H9 (cell line): ENCODE measurements around the gene RINL. TPM values are rescaled to one million over a fixed set of nuclear protein-coding genes. Genes with fewer than 3 reads are reported as not detected.

Experiments used
- DNase-seq: peaks from one replicate; pipeline ENCODE4 v3.0.0-alpha.2; 2017
- H2AFZ ChIP-seq: one replicate; pipeline ENCODE4 v1.6.1; 2013; ENCODE audit warnings: mild to moderate bottlenecking, low read length, control low read depth, moderate library complexity
- H2AK5ac ChIP-seq: 2 replicates; pipeline ENCODE4 v1.6.1; 2013; ENCODE audit warnings: low read length, control low read depth, mixed read lengths; ENCODE audit not compliant: insufficient read length
- H2BK120ac ChIP-seq: one replicate; pipeline ENCODE4 v1.6.1; 2013; ENCODE audit warnings: low read depth, mild to moderate bottlenecking, low read length, control low read depth, inconsistent platforms; ENCODE audit not compliant: poor library complexity, severe bottlenecking
- H2BK12ac ChIP-seq: 2 replicates; pipeline ENCODE4 v1.6.1; 2013; ENCODE audit warnings: low read length, control low read depth, mixed read lengths, low read depth; ENCODE audit not compliant: insufficient read length
- H2BK15ac ChIP-seq: 2 replicates; pipeline ENCODE4 v1.6.1; 2013; ENCODE audit warnings: low read depth, low read length, control low read depth
- H2BK20ac ChIP-seq: one replicate; pipeline ENCODE4 v1.6.1; 2013; ENCODE audit warnings: low read depth, mild to moderate bottlenecking, low read length, control low read depth, inconsistent platforms; ENCODE audit not compliant: poor library complexity, severe bottlenecking
- H2BK5ac ChIP-seq: 2 replicates; pipeline ENCODE4 v1.6.1; 2013; ENCODE audit warnings: low read length, control low read depth, mixed read lengths; ENCODE audit not compliant: insufficient read length
- H3K14ac ChIP-seq: 2 replicates; pipeline ENCODE4 v1.6.1; 2013; ENCODE audit warnings: low read length, control low read depth; ENCODE audit not compliant: insufficient read depth
- H3K18ac ChIP-seq: 2 replicates; pipeline ENCODE4 v1.6.1; 2013; ENCODE audit warnings: low read depth, mild to moderate bottlenecking, mixed read lengths, low read length, control low read depth; ENCODE audit not compliant: insufficient read length
- H3K23ac ChIP-seq: 2 replicates; pipeline ENCODE4 v1.6.1; 2013; ENCODE audit warnings: low read length, control low read depth, mixed read lengths, low read depth; ENCODE audit not compliant: insufficient read length
- H3K23me2 ChIP-seq: 2 replicates; pipeline ENCODE4 v1.6.1; 2013; ENCODE audit warnings: low read depth, mild to moderate bottlenecking, mixed read lengths, low read length, control low read depth; ENCODE audit not compliant: insufficient read length, poor library complexity, severe bottlenecking
- H3K27ac ChIP-seq: 2 replicates; pipeline ENCODE4 v1.5.1; 2013; ENCODE audit warnings: low read length, control low read depth, mixed read lengths, low read depth; ENCODE audit not compliant: insufficient read length
- H3K27me3 ChIP-seq: 2 replicates; pipeline ENCODE4 v1.6.1; 2013; ENCODE audit warnings: low read length, control low read depth, inconsistent platforms; ENCODE audit not compliant: insufficient read depth
- H3K4ac ChIP-seq: 2 replicates; pipeline ENCODE4 v1.6.1; 2013; ENCODE audit warnings: low read depth, mild to moderate bottlenecking, control low read depth, inconsistent platforms, low read length, moderate library complexity
- H3K4me1 ChIP-seq: 2 replicates; pipeline ENCODE4 v1.6.1; 2013; ENCODE audit warnings: low read length, control low read depth, inconsistent platforms; ENCODE audit not compliant: insufficient read depth
- H3K4me2 ChIP-seq: 2 replicates; pipeline ENCODE4 v1.6.1; 2013; ENCODE audit warnings: low read length, control low read depth, mixed read lengths; ENCODE audit not compliant: insufficient read length, insufficient read depth
- H3K56ac ChIP-seq: 2 replicates; pipeline ENCODE4 v1.6.1; 2013; ENCODE audit warnings: low read depth, mild to moderate bottlenecking, mixed read lengths, low read length, control low read depth; ENCODE audit not compliant: insufficient read length
- H3K79me1 ChIP-seq: 2 replicates; pipeline ENCODE4 v1.6.1; 2013; ENCODE audit warnings: low read depth, mild to moderate bottlenecking, moderate library complexity, low read length, control low read depth, inconsistent platforms; ENCODE audit not compliant: insufficient read depth, poor library complexity, severe bottlenecking
- H3K79me2 ChIP-seq: 2 replicates; pipeline ENCODE4 v1.6.1; 2013; ENCODE audit warnings: low read length, control low read depth, inconsistent platforms; ENCODE audit not compliant: insufficient read depth
- H3K9ac ChIP-seq: 2 replicates; pipeline ENCODE4 v1.6.1; 2013; ENCODE audit warnings: low read length, control low read depth, mixed read lengths; ENCODE audit not compliant: insufficient read length; ENCODE audit errors: extremely low read depth
- H3K9me3 ChIP-seq: one replicate; pipeline ENCODE4 v1.6.1; 2013; ENCODE audit warnings: low read depth, low read length, inconsistent platforms; ENCODE audit not compliant: control insufficient read depth
- H3T11ph ChIP-seq: one replicate; pipeline ENCODE4 v1.6.1; 2013; ENCODE audit warnings: mild to moderate bottlenecking, low read length, control low read depth, inconsistent platforms
- H4K20me1 ChIP-seq: one replicate; pipeline ENCODE4 v1.6.1; 2013; ENCODE audit not compliant: control insufficient read depth, insufficient read length, insufficient read depth
- H4K5ac ChIP-seq: 2 replicates; pipeline ENCODE4 v1.6.1; 2013; ENCODE audit warnings: low read depth, mild to moderate bottlenecking, mixed read lengths, low read length, control low read depth; ENCODE audit not compliant: insufficient read length
- H4K8ac ChIP-seq: replicated peaks from 2 replicates; pipeline ENCODE4 v1.6.1; 2013; ENCODE audit warnings: low read length, control low read depth, mixed read lengths, low read depth; ENCODE audit not compliant: insufficient read length
- H4K91ac ChIP-seq: 2 replicates; pipeline ENCODE4 v1.6.1; 2013; ENCODE audit warnings: low read depth, mild to moderate bottlenecking, moderate library complexity, mixed read lengths, low read length, control low read depth; ENCODE audit not compliant: insufficient read length
- H3K27ac Mint-ChIP-seq, 3 experiments: 2 replicates in 2 of 3; 3 replicates in 1 of 3; pipeline ENCODE4 v1.8.0; 2020 to 2021; ENCODE audit warnings: mixed read lengths in 3 of 3, mild to moderate bottlenecking in 1 of 3, moderate library complexity in 1 of 3
- H3K27me3 Mint-ChIP-seq: 2 replicates; pipeline ENCODE4 v1.8.0; 2021; ENCODE audit warnings: low read depth, mild to moderate bottlenecking, moderate library complexity, mixed read lengths
- H3K36me3 Mint-ChIP-seq, 3 experiments: 2 replicates in 2 of 3; 3 replicates in 1 of 3; pipeline ENCODE4 v1.8.0; 2020 to 2021; ENCODE audit warnings: low read depth in 3 of 3, mixed read lengths in 3 of 3; ENCODE audit not compliant: insufficient read depth in 1 of 3
- H3K4me1 Mint-ChIP-seq, 2 experiments: 2 replicates each; pipeline ENCODE4 v1.8.0; 2020; ENCODE audit warnings: mixed read lengths in 2 of 2
- H3K4me3 Mint-ChIP-seq, 2 experiments: 2 replicates in 1 of 2; 3 replicates in 1 of 2; pipeline ENCODE4 v1.8.0; 2020 to 2021; ENCODE audit warnings: mild to moderate bottlenecking in 2 of 2, mixed read lengths in 2 of 2, moderate library complexity in 1 of 2
- H3K9me3 Mint-ChIP-seq, 2 experiments: 2 replicates in 1 of 2; 3 replicates in 1 of 2; pipeline ENCODE4 v1.8.0; 2020; ENCODE audit warnings: mild to moderate bottlenecking in 2 of 2, mixed read lengths in 2 of 2, moderate library complexity in 1 of 2
- WGBS: extraction: QIAGEN DNeasy Blood & Tissue Kit; methylation state at CpG from one replicate; pipeline ENCODE4 v1.1.7; 2013; ENCODE audit warnings: missing lambda C conversion rate, low lambda C conversion rate, mixed read lengths; ENCODE audit not compliant: insufficient read length; ENCODE audit errors: extremely low coverage; 5-methylcytosine and 5-hydroxymethylcytosine counted together
- total RNA-seq: library from RNA; stranded (reverse); gene quantifications from 2 replicates; pipeline ENCODE4 v1.2.1, GENCODE V29; 2021
- TF ChIP-seq, protein P1 (sequence below): fragments of 200-600 bp; sonication (generic); conservative IDR thresholded peaks from 3 replicates; pipeline ENCODE4 v1.8.0; 2021; ENCODE audit warnings: antibody characterized with exemption, mild to moderate bottlenecking

RINL gene
- total RNA-seq, 1 experiment from 2014 or later: 6.4 TPM

DNA sequence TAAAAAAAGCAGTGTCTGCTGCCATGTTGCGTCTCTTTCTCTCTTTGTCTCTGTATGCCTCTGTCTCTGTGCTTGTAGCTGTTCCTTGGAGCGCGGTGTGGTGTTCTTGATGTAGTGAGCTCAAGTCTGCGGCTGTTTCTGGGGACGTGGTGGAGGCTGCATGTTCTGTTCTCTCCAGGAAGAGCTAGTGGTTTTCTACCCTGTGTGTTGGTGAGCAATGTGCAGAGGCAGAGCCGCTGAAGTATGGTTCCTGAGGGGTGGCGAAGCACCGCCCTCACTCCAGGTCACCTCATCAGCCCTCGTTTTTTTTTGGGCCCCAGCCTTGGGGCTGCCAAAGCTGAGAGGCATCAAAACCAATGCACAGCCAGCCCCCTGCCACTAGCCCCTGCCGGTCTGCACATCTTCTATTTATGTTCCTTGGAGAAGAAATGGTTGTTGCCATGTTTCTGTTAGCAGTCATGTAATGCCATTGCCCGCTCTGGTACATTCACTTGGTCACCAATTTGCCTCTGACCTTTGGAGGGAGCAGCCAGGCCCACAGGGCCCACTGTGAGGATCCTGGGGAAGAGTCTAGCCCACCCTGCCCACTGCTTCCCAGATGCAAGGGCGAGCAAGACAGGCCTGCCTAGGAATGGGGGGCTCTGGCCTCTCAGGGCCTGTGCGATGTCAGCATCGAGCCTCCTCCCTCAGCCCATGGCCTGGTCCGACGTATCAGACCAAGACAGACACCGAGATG lies 35.5 kb downstream of the RINL start:
- no peak overlapping the region for H2AK5ac ChIP-seq
- no peak overlapping the region for H4K8ac ChIP-seq
- H2AFZ ChIP-seq: no peak overlapping the region
- H2BK20ac ChIP-seq: no peak overlapping the region
- H2BK5ac ChIP-seq: no peak overlapping the region
- no peak overlapping the region for H2BK12ac ChIP-seq
- no CpG with 5 or more reads among the region's 17 CpGs for WGBS
- Mint-ChIP-seq H3K36me3 (peaks cover 90 to 100% (median 99%) of the 10 kb centered on the region in 3 experiments), H3K4me3 (no peak overlapping the region), H3K27ac (peak overlapping the region in 2 of 3 experiments; percentile 49 to 64; a peak in 4 of 7 replicates), H3K9me3 (no peaks in the 10 kb centered on the region; a peak in 1 of 5 replicates), H3K27me3 (peaks cover 2% of the 10 kb centered on the region; the same call in 1 of the 2 replicates), H3K4me1 (peaks cover 10 to 12% of the 10 kb centered on the region in 2 experiments)
- DNase-seq: no peak
- no peak overlapping the region for H2BK120ac ChIP-seq
- no peak overlapping the region for H4K5ac ChIP-seq
- no peak overlapping the region for H3K4ac ChIP-seq
- no peak overlapping the region for H3K4me2 ChIP-seq
- TF ChIP-seq, protein P1, sequence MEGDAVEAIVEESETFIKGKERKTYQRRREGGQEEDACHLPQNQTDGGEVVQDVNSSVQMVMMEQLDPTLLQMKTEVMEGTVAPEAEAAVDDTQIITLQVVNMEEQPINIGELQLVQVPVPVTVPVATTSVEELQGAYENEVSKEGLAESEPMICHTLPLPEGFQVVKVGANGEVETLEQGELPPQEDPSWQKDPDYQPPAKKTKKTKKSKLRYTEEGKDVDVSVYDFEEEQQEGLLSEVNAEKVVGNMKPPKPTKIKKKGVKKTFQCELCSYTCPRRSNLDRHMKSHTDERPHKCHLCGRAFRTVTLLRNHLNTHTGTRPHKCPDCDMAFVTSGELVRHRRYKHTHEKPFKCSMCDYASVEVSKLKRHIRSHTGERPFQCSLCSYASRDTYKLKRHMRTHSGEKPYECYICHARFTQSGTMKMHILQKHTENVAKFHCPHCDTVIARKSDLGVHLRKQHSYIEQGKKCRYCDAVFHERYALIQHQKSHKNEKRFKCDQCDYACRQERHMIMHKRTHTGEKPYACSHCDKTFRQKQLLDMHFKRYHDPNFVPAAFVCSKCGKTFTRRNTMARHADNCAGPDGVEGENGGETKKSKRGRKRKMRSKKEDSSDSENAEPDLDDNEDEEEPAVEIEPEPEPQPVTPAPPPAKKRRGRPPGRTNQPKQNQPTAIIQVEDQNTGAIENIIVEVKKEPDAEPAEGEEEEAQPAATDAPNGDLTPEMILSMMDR: no peak
- no peak overlapping the region for H3K14ac ChIP-seq
- peaks cover 3% of the 10 kb centered on the region for H4K20me1 ChIP-seq
- H3K9ac ChIP-seq: no peak overlapping the region
- no peaks in the 10 kb centered on the region for H3K9me3 ChIP-seq
- no peaks in the 10 kb centered on the region for H3K27me3 ChIP-seq
- H3K4me1 ChIP-seq: no peaks in the 10 kb centered on the region
- no peak overlapping the region for H3T11ph ChIP-seq
- H3K23ac ChIP-seq: no peak overlapping the region
- no peak overlapping the region for H3K27ac ChIP-seq
- peaks cover 6% of the 10 kb centered on the region; the same call in 1 of the 2 replicates for H3K79me2 ChIP-seq
- no peaks in the 10 kb centered on the region for H3K23me2 ChIP-seq
- H3K56ac ChIP-seq: no peak overlapping the region
- no peak overlapping the region for H2BK15ac ChIP-seq
- H3K18ac ChIP-seq: no peak overlapping the region
- no peak overlapping the region for H4K91ac ChIP-seq
- H3K79me1 ChIP-seq: peaks cover 5% of the 10 kb centered on the region
